MM.1S (cell line): Measurements from ENCODE around the gene SLC35F3.
A peak's percentile ranks its signal among the peaks of the same experiment; 100 is the strongest.

ENCODE experiments used
- DNase-seq: peaks from one replicate; pipeline ENCODE4 v3.0.0-alpha.2; 2015
- H2AFZ ChIP-seq: fragments of 300-600 bp; sonication (generic); 2 replicates; pipeline ENCODE4 v1.6.0; 2016; ENCODE audit warnings: antibody characterized with exemption, low read length
- H3F3A ChIP-seq: fragments of 300-600 bp; sonication (generic); 2 replicates; pipeline ENCODE4 v1.6.1; 2016; ENCODE audit warnings: mild to moderate bottlenecking, antibody characterized with exemption, low read length, moderate library complexity, mixed read lengths; ENCODE audit not compliant: insufficient read depth
- H3K27ac ChIP-seq: fragments of 300-600 bp; sonication (generic); 2 replicates; pipeline ENCODE4 v1.5.1; 2016; ENCODE audit warnings: mild to moderate bottlenecking, low read length
- H3K27me3 ChIP-seq: fragments of 300-600 bp; sonication (generic); replicated peaks from 2 replicates; pipeline ENCODE4 v1.6.0; 2016; ENCODE audit warnings: low read length; ENCODE audit not compliant: insufficient read depth
- H3K36me3 ChIP-seq: fragments of 300-600 bp; sonication (generic); replicated peaks from 2 replicates; pipeline ENCODE4 v1.6.1; 2016; ENCODE audit warnings: mild to moderate bottlenecking, low read length, mixed read lengths; ENCODE audit not compliant: insufficient read depth
- H3K4me1 ChIP-seq: fragments of 300-600 bp; sonication (generic); 2 replicates; pipeline ENCODE4 v1.6.1; 2016; ENCODE audit warnings: low read length, mixed read lengths
- H3K4me2 ChIP-seq: fragments of 300-600 bp; sonication (generic); 2 replicates; pipeline ENCODE4 v1.6.0; 2016; ENCODE audit warnings: low read depth, low read length
- H3K4me3 ChIP-seq: fragments of 300-600 bp; sonication (generic); 2 replicates; pipeline ENCODE4 v1.5.1; 2016; ENCODE audit warnings: low read length, mixed read lengths
- H3K79me2 ChIP-seq: fragments of 300-600 bp; sonication (generic); 2 replicates; pipeline ENCODE4 v1.6.1; 2016; ENCODE audit warnings: mixed run types, low read length, mixed read lengths
- H3K9ac ChIP-seq: fragments of 300-600 bp; sonication (generic); 2 replicates; pipeline ENCODE4 v1.6.1; 2016; ENCODE audit warnings: low read length, mixed read lengths
- H3K9me2 ChIP-seq: fragments of 300-600 bp; sonication (generic); replicated peaks from 2 replicates; pipeline ENCODE4 v1.6.1; 2016; ENCODE audit warnings: mild to moderate bottlenecking, low read length, mixed read lengths; ENCODE audit not compliant: insufficient read depth
- H3K9me3 ChIP-seq: fragments of 300-600 bp; sonication (generic); replicated peaks from 2 replicates; pipeline ENCODE4 v1.6.1; 2016; ENCODE audit warnings: mild to moderate bottlenecking, low read length, mixed read lengths; ENCODE audit not compliant: insufficient read depth
- H4K20me1 ChIP-seq: fragments of 300-600 bp; sonication (generic); 2 replicates; pipeline ENCODE4 v1.6.1; 2016; ENCODE audit warnings: mild to moderate bottlenecking, low read length, moderate library complexity, mixed read lengths; ENCODE audit not compliant: insufficient read depth
- EZH2 ChIP-seq: fragments of 300-600 bp; sonication (generic); optimal IDR thresholded peaks from 2 replicates; pipeline ENCODE3; 2017; ENCODE audit warnings: low read depth, mild to moderate bottlenecking, antibody characterized with exemption, low read length, mixed read lengths
- EZH2phosphoT487 ChIP-seq: fragments of 300-600 bp; sonication (generic); IDR thresholded peaks from 2 replicates; pipeline ENCODE4 v1.6.1; 2018; ENCODE audit warnings: antibody characterized with exemption, low read length
- TF ChIP-seq, protein P1 (sequence below): fragments of 300-600 bp; sonication (generic); IDR thresholded peaks from 2 replicates; pipeline ENCODE4 v1.5.1; 2016; ENCODE audit warnings: antibody characterized with exemption, low read length, mixed read lengths

SLC35F3 gene

DNA sequence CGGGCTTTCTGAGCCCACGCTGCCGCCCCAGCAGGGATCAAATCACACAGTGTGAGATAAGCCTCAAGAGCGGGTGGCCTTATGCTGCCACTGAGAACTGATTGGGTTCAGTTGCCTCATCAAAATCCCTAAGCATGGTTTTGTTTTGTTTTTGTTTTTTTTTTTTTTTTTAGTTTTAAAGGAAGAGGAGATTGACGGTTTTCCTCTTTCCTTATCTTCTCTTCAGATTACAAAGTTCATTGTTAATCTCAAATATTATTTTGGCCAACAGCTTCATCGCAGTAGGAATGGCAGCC is 469.4 kb downstream of the SLC35F3 start:
- TF ChIP-seq, protein P1, sequence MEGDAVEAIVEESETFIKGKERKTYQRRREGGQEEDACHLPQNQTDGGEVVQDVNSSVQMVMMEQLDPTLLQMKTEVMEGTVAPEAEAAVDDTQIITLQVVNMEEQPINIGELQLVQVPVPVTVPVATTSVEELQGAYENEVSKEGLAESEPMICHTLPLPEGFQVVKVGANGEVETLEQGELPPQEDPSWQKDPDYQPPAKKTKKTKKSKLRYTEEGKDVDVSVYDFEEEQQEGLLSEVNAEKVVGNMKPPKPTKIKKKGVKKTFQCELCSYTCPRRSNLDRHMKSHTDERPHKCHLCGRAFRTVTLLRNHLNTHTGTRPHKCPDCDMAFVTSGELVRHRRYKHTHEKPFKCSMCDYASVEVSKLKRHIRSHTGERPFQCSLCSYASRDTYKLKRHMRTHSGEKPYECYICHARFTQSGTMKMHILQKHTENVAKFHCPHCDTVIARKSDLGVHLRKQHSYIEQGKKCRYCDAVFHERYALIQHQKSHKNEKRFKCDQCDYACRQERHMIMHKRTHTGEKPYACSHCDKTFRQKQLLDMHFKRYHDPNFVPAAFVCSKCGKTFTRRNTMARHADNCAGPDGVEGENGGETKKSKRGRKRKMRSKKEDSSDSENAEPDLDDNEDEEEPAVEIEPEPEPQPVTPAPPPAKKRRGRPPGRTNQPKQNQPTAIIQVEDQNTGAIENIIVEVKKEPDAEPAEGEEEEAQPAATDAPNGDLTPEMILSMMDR, result no peak
- no peak for TF ChIP-seq EZH2
- TF ChIP-seq EZH2phosphoT487, result no peak
- H3F3A ChIP-seq, result peaks cover 23% of the 10 kb centered on the region
- H3K4me3 ChIP-seq, result peak overlapping the region; percentile 90
- H4K20me1 ChIP-seq, result no peaks in the 10 kb centered on the region
- no peaks in the 10 kb centered on the region for H3K9me2 ChIP-seq
- peaks cover 52% of the 10 kb centered on the region for H3K79me2 ChIP-seq
- H3K9ac ChIP-seq, result peak overlapping the region; percentile 95
- no peaks in the 10 kb centered on the region for H3K27me3 ChIP-seq
- no peak for DNase-seq
- peaks cover 12% of the 10 kb centered on the region for H3K4me1 ChIP-seq
- H3K9me3 ChIP-seq, result no peaks in the 10 kb centered on the region
- peak overlapping the region; percentile 86 for H2AFZ ChIP-seq
- H3K36me3 ChIP-seq, result peaks cover 5% of the 10 kb centered on the region; the same call in 1 of the 2 replicates
- H3K27ac ChIP-seq, result peak overlapping the region; percentile 95
- H3K4me2 ChIP-seq, result peak overlapping the region; percentile 85
